Ishikawa (cell line): ENCODE results near the gene FHIP1A.

ENCODE experiments used
- CEBPB ChIP-seq: IDR thresholded peaks from 2 replicates; pipeline ENCODE4 v1.6.1; 2012
- CREB1 ChIP-seq: IDR thresholded peaks from 2 replicates; pipeline ENCODE4 v1.6.1; 2012; ENCODE audit warnings: low read depth
- EGR1 ChIP-seq: IDR thresholded peaks from 2 replicates; pipeline ENCODE4 v1.6.1; 2012
- EP300 ChIP-seq: IDR thresholded peaks from 2 replicates; pipeline ENCODE4 v1.6.1; 2012; ENCODE audit warnings: borderline replicate concordance
- FOXM1 ChIP-seq: IDR thresholded peaks from 2 replicates; pipeline ENCODE4 v1.6.1; 2012; ENCODE audit warnings: low read depth, borderline replicate concordance
- NFIC ChIP-seq: IDR thresholded peaks from 2 replicates; pipeline ENCODE4 v1.6.1; 2012
- RAD21 ChIP-seq: IDR thresholded peaks from 2 replicates; pipeline ENCODE4 v1.6.1; 2012; ENCODE audit warnings: low read depth
- TAF1 ChIP-seq: IDR thresholded peaks from 2 replicates; pipeline ENCODE4 v1.6.1; 2012; ENCODE audit warnings: low read depth, mild to moderate bottlenecking
- TCF12 ChIP-seq: IDR thresholded peaks from 2 replicates; pipeline ENCODE4 v1.6.1; 2012; ENCODE audit warnings: low read depth
- TEAD4 ChIP-seq: IDR thresholded peaks from 2 replicates; pipeline ENCODE4 v1.6.1; 2012
- YY1 ChIP-seq: IDR thresholded peaks from 2 replicates; pipeline ENCODE4 v1.6.1; 2012; ENCODE audit warnings: low read depth
- ZBTB7A ChIP-seq: IDR thresholded peaks from 2 replicates; pipeline ENCODE4 v1.6.1; 2012; ENCODE audit warnings: low read depth
- TF ChIP-seq, protein P1 (sequence below): IDR thresholded peaks from 2 replicates; pipeline ENCODE4 v1.6.1; 2012
- TF ChIP-seq, protein P2 (sequence below): IDR thresholded peaks from 2 replicates; pipeline ENCODE4 v1.6.1; 2012
- TF ChIP-seq, protein P3 (sequence below): IDR thresholded peaks from 2 replicates; pipeline ENCODE4 v1.6.1; 2012; ENCODE audit warnings: low read depth, mild to moderate bottlenecking

The FHIP1A gene

DNA sequence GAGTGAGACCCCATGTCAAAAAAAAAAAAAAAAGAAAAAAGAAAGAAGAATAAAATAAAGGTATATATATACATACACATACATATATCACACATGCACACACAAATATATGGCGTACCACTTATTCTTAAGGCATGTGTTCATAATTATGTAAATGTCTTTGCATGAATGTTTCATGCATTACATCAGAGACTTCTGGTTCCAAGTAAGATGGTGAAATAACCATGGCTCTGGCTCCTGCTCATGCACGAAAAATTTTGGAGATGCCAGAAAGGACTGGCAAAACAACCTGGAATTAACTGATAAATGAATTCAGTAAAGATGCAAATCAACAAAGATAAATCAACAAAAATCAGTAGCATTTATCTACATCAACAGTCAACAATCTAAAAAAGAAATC, 19.7 kb upstream of the FHIP1A start:
- no peak for TF ChIP-seq TAF1
- TF ChIP-seq EGR1, result no peak
- TF ChIP-seq, protein P1, sequence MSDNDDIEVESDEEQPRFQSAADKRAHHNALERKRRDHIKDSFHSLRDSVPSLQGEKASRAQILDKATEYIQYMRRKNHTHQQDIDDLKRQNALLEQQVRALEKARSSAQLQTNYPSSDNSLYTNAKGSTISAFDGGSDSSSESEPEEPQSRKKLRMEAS, result no peak
- no peak for TF ChIP-seq CEBPB

DNA sequence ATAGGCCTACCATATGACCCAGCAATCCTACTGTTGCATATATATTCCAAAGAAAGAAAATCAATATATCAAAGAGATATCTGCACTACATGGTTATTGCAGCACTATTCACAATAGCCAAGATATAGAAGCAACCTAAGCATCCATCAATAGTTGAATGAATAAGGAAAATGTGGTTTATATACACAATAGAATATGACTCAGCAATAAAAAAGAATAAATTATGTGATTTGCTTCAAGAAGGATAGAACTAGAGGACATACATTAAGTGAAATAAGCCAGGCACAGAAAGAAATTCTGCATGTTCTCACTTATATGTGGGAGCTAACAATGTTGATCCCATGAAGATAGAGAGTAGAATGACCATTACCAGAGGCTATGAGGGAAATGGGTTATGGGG, 13.1 kb upstream of the FHIP1A start:
- TF ChIP-seq EGR1 (no peak), TEAD4 (no peak), EP300 (no peak), ZBTB7A (no peak), TAF1 (no peak)
- TF ChIP-seq, protein P2, sequence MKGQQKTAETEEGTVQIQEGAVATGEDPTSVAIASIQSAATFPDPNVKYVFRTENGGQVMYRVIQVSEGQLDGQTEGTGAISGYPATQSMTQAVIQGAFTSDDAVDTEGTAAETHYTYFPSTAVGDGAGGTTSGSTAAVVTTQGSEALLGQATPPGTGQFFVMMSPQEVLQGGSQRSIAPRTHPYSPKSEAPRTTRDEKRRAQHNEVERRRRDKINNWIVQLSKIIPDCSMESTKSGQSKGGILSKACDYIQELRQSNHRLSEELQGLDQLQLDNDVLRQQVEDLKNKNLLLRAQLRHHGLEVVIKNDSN, result no peak

DNA sequence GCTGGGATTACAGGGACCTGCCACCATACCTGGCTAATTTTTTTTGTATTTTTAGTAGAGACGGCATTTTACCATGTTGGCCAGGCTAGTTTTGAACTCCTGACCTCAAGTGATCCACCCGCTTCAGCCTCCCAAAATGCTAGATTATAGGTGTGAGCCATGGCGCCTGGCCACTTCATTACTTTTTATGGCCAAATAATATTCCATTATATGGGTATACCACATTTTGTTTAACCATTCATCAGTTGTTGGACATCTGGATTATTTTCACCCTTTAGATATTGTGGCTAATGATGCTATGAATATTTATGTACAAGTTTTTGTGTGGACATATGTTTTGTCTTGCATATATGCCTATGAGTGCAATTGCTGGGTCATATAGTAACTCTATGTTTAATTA, 8.6 kb upstream of the FHIP1A start:
- TF ChIP-seq TCF12 (no peak), NFIC (no peak), FOXM1 (no peak), YY1 (no peak), EP300 (no peak), CREB1 (no peak)
- TF ChIP-seq, protein P3, sequence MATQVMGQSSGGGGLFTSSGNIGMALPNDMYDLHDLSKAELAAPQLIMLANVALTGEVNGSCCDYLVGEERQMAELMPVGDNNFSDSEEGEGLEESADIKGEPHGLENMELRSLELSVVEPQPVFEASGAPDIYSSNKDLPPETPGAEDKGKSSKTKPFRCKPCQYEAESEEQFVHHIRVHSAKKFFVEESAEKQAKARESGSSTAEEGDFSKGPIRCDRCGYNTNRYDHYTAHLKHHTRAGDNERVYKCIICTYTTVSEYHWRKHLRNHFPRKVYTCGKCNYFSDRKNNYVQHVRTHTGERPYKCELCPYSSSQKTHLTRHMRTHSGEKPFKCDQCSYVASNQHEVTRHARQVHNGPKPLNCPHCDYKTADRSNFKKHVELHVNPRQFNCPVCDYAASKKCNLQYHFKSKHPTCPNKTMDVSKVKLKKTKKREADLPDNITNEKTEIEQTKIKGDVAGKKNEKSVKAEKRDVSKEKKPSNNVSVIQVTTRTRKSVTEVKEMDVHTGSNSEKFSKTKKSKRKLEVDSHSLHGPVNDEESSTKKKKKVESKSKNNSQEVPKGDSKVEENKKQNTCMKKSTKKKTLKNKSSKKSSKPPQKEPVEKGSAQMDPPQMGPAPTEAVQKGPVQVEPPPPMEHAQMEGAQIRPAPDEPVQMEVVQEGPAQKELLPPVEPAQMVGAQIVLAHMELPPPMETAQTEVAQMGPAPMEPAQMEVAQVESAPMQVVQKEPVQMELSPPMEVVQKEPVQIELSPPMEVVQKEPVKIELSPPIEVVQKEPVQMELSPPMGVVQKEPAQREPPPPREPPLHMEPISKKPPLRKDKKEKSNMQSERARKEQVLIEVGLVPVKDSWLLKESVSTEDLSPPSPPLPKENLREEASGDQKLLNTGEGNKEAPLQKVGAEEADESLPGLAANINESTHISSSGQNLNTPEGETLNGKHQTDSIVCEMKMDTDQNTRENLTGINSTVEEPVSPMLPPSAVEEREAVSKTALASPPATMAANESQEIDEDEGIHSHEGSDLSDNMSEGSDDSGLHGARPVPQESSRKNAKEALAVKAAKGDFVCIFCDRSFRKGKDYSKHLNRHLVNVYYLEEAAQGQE, result no peak
- TF ChIP-seq, protein P2, result no peak

DNA sequence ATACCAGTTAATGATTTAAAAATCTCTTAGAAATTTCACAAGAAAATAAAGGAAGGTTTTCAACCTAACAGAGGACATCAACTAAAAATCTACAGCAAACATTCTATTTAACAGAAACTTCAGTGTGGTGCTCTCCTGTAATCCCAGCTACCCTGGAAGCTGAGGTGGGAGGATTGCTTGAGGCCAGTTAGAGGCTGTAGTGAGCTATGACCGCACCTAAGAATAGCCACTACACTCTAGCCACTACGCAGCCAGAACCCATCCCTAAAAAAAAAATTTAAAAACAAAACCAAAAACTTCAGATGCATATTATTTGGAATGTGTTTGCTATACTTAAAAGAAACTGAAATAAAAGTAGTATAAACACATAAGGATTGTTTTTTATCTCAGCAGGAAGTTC, 7.2 kb upstream of the FHIP1A start:
- TF ChIP-seq, protein P3, result no peak

DNA sequence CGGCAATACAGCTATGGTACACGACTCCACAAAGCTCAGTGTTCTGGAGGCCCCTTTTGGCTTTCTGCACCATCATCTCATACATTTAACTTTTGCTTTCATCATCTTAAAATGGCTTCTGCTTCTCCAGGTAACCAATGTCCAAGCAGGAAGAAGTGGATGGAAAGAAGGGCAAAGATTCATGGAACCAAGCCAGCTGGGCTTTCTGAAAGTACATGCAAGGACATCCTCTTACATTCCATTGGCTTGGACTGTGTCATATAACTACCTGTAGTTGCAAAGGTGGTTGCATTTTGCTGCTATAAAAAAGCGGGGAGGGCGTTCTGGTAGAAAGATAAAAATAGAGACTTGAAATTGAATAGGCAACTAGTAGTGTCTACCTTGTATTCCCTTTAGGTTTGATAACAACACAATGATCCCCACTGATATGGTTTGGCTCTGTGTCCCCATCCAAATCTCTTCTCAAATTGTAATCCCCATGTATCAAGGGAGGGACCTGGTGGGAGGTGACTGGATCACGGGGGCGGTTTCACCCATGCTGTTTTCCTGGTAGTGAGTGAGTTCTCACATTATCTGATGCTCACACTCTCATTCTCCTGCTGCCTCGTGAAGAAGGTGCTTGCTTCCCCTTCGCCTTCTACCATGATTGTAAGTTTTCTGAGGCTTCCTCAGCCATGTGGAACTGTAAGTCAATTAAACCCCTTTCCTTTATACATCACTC, 6.7 kb upstream of the FHIP1A start:
- no peak for TF ChIP-seq YY1
- no peak for TF ChIP-seq TCF12
- TF ChIP-seq, protein P3, result no peak
- no peak for TF ChIP-seq CREB1

DNA sequence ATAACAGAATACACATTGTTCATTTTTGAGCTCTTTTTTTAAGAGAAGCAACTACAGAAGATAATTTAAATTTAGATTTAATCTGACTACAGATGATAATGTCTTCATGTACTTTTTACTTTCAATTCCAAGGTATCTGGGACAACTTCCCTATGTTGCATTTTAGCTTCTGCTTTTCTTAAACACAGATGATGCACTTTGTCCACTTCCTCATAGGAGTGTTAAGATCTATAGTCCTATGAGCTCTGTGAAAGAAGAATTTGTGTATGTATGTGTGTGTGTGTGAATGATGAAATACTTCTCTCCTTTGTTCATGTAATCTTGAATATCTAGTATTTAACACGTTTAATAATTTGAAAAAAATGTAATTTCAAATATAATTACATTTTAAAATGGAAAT, 5.3 kb upstream of the FHIP1A start:
- TF ChIP-seq CEBPB (no peak), TCF12 (no peak), RAD21 (no peak), FOXM1 (no peak), CREB1 (no peak), YY1 (no peak), NFIC (no peak), ZBTB7A (no peak), TEAD4 (no peak), EGR1 (no peak), TAF1 (no peak), EP300 (no peak)
- TF ChIP-seq, protein P3, result no peak
- TF ChIP-seq, protein P2, result no peak
- TF ChIP-seq, protein P1, result no peak
